Stimulated activated CD8-positive, alpha-beta memory T cell treated with anti-CD3 and anti-CD28 coated beads, Interleukin-4, amount 100 ng/mL, for 4 hours (primary cell): Measurements from ENCODE around the gene GADD45B.
"Not testable (repeated sequence)": the region's sequence is repeated elsewhere in the genome, so short reads cannot be mapped to it uniquely, and the experiment has no call there.

Experiments used
- DNase-seq, 2 donors: peaks; one replicate each; pipeline ENCODE4 v3.0.0-alpha.2; 2020; ENCODE audit warnings: low read depth in 2 of 2, low spot score in 1 of 2

Gene GADD45B

GRCh38 chr19:2443785-2444182, 32.1 kb upstream of the GADD45B start:
- no peak for DNase-seq

GRCh38 chr19:2444251-2445002, 31.5 kb upstream of the GADD45B start:
- no peak for DNase-seq

DNA sequence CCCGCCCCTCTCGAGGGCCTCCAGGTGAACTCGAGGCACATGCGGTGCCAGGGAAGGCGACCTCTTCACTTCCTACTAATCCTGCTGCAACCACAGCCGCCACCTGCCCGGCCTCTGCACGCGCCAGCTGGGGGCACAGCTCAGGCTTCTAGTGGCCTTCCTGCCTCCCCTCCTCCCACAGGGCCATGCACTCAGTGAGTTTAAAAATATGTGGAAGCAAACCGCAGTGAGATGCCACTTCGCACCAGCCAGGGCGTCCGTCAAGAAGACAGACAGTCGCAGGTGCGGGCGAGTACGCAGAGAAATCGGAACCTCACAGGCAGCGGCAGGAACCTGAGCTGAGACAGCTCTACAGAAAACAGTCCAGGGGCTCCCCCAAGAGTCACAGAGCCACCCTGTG, 29.5 kb upstream of the GADD45B start:
- no peak for DNase-seq

GRCh38 chr19:2449019-2449418, 26.9 kb upstream of the GADD45B start:
- DNase-seq = no peak

- no peak for DNase-seq
These were observed 24.8 kb upstream of the GADD45B start for GRCh38 chr19:2451138-2451537.

DNA sequence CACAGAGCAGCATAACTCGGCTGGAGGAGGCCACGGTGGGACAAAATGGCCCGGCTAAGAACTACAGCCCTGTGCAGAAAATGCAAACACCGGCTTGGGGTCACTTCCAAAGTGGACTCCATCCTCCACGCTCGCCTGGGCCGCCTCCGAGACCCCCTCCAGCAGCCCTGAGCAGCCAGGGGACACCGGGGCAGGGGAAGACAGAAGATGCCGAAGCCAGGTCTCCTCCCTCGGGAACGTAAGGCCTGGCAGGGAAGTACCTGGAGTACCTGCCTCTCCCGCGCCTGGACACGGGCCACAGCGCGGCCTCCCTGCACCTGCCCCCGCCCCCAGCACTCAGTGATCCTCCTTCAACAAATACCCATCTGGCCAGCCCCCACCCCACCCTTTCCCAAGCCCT, 24.2 kb upstream of the GADD45B start:
- DNase-seq = no peak

DNA sequence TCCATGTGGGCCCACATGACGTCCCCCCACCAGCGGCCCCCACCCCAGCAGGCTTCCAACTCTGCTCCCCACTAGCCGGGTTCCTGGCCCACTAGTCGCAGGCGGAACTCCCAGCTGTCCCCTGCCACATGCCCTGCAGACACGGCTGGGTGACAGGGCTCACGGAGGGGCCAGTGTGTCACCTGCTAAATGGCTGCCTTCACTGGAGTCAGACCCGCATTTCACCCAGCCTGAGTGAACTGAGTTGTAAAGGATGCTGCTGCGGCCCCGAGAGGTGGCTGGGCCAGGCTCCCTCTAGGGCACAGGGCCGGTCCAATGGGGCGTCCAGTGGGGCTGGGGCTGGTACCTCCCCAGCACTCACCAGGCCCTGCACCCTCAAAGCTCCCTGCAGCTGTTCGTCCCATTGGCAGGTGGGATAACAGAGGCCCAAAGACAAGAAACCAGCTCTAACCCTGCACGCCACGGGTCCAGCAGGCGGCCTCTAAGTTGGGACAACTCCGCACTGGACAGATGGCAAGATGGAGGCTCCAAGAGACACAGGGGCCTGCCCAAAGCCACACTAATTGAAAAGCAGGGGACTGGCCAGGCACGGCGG, 22.4 kb upstream of the GADD45B start:
- no peak for DNase-seq

DNA sequence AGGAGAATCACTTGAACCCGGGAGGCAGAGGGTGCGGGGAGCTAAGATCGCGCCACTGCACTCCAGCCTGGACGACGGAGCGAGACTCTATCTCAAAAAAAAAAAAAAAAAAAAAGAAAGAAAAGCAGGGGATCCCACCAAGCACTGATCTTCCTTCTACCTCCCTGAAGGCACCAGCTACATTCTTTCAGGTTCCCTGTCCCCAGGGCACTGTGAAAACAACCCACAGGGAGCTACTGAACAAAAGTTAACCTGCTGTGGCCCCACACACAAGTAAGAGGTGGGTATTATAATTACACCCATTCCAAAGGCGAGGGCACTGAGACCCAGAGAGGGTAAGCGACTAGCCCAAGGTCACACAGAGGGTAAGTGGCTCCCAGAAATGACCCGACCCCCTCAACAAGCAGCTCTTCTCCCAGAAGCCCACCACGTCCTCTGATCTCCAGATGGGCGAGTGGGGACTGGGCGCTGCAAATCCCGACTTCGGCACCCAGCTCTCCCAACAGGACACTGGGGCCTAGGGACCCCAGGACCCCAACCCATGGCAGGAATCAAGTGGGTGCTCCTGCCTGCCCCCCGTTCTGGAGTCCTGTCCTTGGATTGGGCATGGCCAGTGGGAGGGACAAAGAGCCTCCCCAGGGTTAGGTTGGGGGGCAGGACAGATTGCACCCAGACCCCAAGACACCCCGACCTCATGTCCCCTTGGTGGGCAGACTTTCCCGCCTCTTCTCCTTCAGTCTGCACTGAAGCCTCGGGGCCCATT, 21.5 kb upstream of the GADD45B start:
- no peak for DNase-seq

- DNase-seq = no peak
These were observed 20.7 kb upstream of the GADD45B start for GRCh38 chr19:2454962-2455850.

GRCh38 chr19:2455851-2456570, 19.9 kb upstream of the GADD45B start:
- no peak for DNase-seq

GRCh38 chr19:2457394-2458037, 18.4 kb upstream of the GADD45B start:
- DNase-seq = no peak

GRCh38 chr19:2458054-2458453, 17.9 kb upstream of the GADD45B start:
- no peak for DNase-seq

- not testable (repeated sequence) for DNase-seq
These were observed 17.2 kb upstream of the GADD45B start for GRCh38 chr19:2458776-2459175.

GRCh38 chr19:2460245-2460644, 15.7 kb upstream of the GADD45B start:
- no peak for DNase-seq

DNA sequence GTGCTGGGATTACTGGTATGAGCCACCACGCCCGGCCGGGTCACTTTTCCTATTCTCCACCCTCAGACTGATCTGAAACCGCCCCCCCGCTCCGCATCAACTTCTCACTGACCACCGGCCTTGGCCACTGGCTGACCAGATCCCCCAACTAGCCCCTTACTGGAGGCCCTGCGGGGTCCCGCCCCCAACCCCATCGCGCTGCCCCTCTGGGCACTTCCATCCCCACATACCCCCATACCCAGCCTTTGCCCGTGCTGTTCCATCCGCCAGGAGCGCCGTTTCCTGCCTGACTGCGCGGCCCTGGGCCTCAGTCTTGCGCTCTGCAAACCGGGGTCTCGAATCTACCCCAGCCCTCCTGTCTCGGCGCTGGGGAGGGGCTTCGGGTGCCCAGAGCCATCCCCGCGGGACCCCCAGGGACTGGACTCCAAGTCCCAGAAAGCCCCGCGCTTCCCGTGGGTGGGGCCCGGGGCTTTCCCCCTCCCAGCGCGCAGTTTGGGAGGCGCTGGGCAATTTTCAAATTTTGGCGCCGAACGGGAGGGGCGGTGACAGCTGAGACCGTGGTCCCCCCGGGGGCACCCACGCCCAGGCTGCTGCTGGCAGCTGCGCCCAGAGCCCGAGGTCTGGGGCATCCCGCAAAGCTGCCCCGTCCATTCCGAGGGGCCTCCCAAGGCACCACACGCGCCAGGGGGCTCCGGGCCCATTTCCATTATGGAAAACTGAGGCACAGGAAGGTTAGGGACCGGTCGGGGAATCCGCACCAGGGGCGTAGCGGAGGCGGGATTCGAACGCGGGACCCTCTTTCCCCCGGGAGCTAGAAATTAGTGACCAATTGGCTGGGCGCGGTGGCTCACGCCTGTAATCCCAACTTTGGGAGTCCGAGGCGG, 13.9 kb upstream of the GADD45B start:
- peak in 1 of 2 donors; percentile 37 for DNase-seq

GRCh38 chr19:2462635-2463421, 13.1 kb upstream of the GADD45B start:
- DNase-seq = no peak

GRCh38 chr19:2463694-2464093, 12.2 kb upstream of the GADD45B start:
- not testable (repeated sequence) for DNase-seq

DNA sequence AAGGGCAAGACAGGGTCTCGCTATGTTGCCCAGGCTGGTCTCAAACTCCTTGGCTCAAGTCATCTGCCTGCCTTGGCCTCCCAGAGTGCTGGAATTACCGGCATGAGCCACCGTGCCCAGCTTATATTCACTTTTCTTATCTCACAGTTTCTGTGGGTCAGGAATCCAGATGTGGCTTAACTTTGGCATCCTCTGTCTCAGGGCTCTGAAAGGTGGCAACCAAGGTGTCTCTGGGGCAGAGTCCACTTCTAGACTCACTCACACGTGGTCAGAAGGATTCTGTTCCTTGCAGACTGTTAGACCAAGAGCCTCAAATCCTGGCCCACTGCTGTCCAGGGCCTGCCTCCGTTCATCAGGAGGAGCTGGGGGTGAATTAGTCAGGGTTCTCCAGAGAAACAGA, 11.5 kb upstream of the GADD45B start:
- no peak for DNase-seq
